Psoas muscle (tissue), 8 donors: ENCODE results near the gene CEP70. TPM values are rescaled to one million over a fixed set of nuclear protein-coding genes. Genes with fewer than 3 reads are reported as not detected.
"Not testable (repeated sequence)": the region's sequence is repeated elsewhere in the genome, so short reads cannot be mapped to it uniquely, and the experiment has no call there.

Experiments
- ATAC-seq, 4 donors: fragments of 200-7000 bp; cut with Tn5 transposase; one replicate each; pipeline ENCODE4 v1.9.1; 2020; ENCODE audit warnings: moderate library complexity in 3 of 4, mild to moderate bottlenecking in 2 of 4
- DNase-seq, 2 donors: peaks; one replicate each; pipeline ENCODE4 v3.0.0-alpha.2; 2020
- H3K27ac ChIP-seq: fragments of 200-600 bp; one replicate; pipeline ENCODE4 v1.8.0; 2022
- H3K27me3 ChIP-seq, 3 donors: fragments of 200-600 bp in 1 of 3; one replicate each; pipeline versions ENCODE4 v1.6.1 to v1.8.0; 2013 to 2022; ENCODE audit warnings: low read length in 2 of 3, mild to moderate bottlenecking in 2 of 3, moderate library complexity in 1 of 3; ENCODE audit not compliant: insufficient read depth in 3 of 3
- H3K36me3 ChIP-seq, 2 donors: fragments of 200-600 bp in 1 of 2; one replicate each; pipeline versions ENCODE4 v1.6.1 to v1.8.0; 2013 to 2022; ENCODE audit warnings: low read depth in 1 of 2, mild to moderate bottlenecking in 1 of 2, moderate library complexity in 1 of 2; ENCODE audit not compliant: insufficient read depth in 1 of 2
- H3K4me1 ChIP-seq: fragments of 200-600 bp; one replicate; pipeline ENCODE4 v1.8.0; 2022
- H3K4me3 ChIP-seq: fragments of 200-600 bp; one replicate; pipeline ENCODE4 v1.8.0; 2022; ENCODE audit warnings: mild to moderate bottlenecking
- H3K9me3 ChIP-seq: fragments of 200-600 bp; one replicate; pipeline ENCODE4 v1.8.0; 2022
- WGBS, 3 donors: extraction: QIAGEN DNeasy Blood & Tissue Kit; methylation state at CpG; one replicate each; pipeline versions ENCODE4 v1.1.6 to v1.1.7; 2013; 5-methylcytosine and 5-hydroxymethylcytosine counted together
- intact Hi-C, 2 donors: fragments of 100-400 bp; cut with DNase I; formaldehyde crosslinking; loops; one replicate each; pipeline versions ENCODE4 v1.11.0 to v1.14.2; 2022
- polyA plus RNA-seq, 3 donors: library from polyadenylated mRNA; stranded (reverse); fragments of 200-250 nt; gene quantifications; one replicate each; pipeline ENCODE4 v1.2.3, GENCODE V29; 2013
- total RNA-seq, 4 donors: library from RNA; stranded (reverse); fragmentation: NEBNext Ultra II Directional in 2 of 4; extraction: Animal tissue kit (Norgen Biotek cat#: 25700) in 2 of 4; gene quantifications; one replicate each; pipeline versions ENCODE4 v1.2.1 to v1.2.4, GENCODE V29; 2021 to 2023
- TF ChIP-seq, protein P1 (sequence below): fragments of 200-600 bp; IDR thresholded peaks from one replicate; pipeline ENCODE4 v1.8.0; 2022; ENCODE audit warnings: antibody characterized with exemption
- donor health status: healthy with polysubstance abuse.
- donor health status: DM: no; HTN: no; CAD: no; lungs with moderate emphysema.
- donor health status: Bipolar disorder and iron deficiency.
- donor health status: healthy.
- donor health status: DM: yes; HTN: yes; CAD: no.
- donor health status: DM: no; HTN: no; CAD: no.
- donor health status: DM: no; HTN: no; CAD: no.
- donor health status: DM: yes; HTN: yes; CAD: no.

CEP70 gene
- total and polyA plus RNA-seq, 7 donors, result 4.1 to 30.4 (median 21.4) TPM

DNA sequence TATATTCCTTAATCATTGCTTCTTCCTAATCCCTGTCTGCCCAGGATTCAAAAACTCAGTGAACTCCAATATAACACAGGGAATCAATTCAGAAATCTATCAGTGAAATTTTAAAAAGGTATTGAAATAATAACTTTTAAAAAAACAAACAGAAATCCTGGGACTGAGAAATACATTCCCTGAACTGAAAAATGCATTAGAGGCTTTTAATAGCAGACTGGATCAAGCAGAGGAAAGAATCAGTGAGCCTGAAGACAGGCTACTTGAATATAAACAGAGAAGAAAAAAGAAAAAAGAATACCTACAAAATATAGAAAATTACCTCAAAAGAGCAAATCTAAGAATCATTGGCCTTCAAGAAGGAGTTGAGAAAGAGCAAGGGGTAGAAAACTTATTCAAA, 54.7 kb downstream of the CEP70 start:
- TF ChIP-seq, protein P1, sequence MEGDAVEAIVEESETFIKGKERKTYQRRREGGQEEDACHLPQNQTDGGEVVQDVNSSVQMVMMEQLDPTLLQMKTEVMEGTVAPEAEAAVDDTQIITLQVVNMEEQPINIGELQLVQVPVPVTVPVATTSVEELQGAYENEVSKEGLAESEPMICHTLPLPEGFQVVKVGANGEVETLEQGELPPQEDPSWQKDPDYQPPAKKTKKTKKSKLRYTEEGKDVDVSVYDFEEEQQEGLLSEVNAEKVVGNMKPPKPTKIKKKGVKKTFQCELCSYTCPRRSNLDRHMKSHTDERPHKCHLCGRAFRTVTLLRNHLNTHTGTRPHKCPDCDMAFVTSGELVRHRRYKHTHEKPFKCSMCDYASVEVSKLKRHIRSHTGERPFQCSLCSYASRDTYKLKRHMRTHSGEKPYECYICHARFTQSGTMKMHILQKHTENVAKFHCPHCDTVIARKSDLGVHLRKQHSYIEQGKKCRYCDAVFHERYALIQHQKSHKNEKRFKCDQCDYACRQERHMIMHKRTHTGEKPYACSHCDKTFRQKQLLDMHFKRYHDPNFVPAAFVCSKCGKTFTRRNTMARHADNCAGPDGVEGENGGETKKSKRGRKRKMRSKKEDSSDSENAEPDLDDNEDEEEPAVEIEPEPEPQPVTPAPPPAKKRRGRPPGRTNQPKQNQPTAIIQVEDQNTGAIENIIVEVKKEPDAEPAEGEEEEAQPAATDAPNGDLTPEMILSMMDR, result no peak
- Histone ChIP-seq H3K27me3 (no peaks in the 10 kb centered on the region), H3K36me3 (peaks cover 0 to 16% of the 10 kb centered on the region in 2 donors), H3K4me1 (no peaks in the 10 kb centered on the region), H3K4me3 (no peak overlapping the region), H3K9me3 (peaks cover 10% of the 10 kb centered on the region), H3K27ac (no peak overlapping the region)
- intact Hi-C loops, result no loop called here
- ATAC-seq (no peak), DNase-seq (no peak)

DNA sequence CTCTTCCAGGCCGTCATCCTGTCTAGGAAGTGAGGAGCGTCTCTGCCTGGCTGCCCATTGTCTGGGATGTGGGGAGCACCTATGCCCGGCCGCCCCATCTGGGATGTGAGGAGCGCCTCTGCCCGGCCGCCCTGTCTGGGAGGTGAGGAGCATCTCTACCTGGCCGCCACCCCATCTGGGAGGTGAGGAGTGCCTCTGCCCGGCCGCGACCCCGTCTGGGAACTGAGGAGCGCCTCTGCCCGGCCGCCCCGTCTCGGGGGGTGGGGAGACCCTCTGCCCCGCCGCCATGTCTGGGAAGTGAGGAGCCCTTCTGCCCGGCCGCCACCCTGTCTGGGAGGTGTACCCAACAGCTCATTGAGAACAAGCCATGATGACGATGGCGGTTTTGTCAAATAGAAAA, 72.6 kb downstream of the CEP70 start:
- H3K27me3 ChIP-seq, H3K4me3 ChIP-seq, DNase-seq, H3K4me1 ChIP-seq, intact Hi-C loops, H3K9me3 ChIP-seq, ATAC-seq, H3K36me3 ChIP-seq, H3K27ac ChIP-seq: not testable (repeated sequence)
- WGBS, 3 donors, result 96 to 98% (median 98%) methylated on average over 23 of the region's 23 CpGs

DNA sequence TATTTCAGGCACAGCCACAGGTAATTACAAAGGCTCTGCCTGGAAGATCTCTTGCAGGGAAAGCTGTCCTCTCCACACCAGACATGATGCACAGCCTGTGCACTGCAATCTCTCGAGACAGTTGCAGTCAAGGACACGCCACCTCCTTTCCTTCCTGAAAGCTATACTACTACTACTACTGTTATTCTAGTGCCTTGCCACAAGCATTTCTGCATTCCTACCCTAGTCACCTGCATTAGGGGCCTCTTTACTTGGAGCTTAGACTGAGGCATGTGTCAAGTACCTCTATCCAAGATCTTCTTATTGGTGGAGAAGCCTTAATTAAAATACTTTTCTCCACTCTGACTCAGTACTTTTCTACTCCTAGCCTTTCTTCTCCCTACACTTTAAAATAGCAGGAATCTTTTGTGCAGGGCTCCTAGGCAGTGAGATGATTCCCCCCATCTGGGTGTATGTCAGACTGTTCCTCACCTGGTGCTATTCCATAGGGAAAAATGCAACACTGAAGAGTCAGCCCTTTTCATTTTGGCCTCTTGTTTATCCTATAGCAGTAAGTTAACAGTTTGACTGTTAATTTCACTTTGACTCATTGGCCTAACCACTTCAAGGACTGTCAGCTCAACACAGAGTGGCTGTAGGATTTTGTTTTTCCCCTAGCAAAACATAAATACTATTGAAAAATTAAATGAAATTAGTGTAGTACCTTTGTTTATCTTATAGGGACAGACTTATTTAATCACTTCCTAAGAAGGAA, 80.8 kb downstream of the CEP70 start:
- no peak overlapping the region for H3K4me3 ChIP-seq
- peaks cover 4 to 11% of the 10 kb centered on the region in 2 donors for H3K36me3 ChIP-seq
- TF ChIP-seq, protein P1, result no peak
- intact Hi-C loops, result no loop called here
- no peak overlapping the region for H3K27ac ChIP-seq
- WGBS, 3 donors, result 59 to 73% (median 66%) methylated on average over 2 of the region's 2 CpGs
- peaks cover 5% of the 10 kb centered on the region for H3K4me1 ChIP-seq
- no peaks in the 10 kb centered on the region for H3K27me3 ChIP-seq
- no peaks in the 10 kb centered on the region for H3K9me3 ChIP-seq
- DNase-seq (no peak), ATAC-seq (peak in 2 of 4 donors; percentile 26 to 66)

DNA sequence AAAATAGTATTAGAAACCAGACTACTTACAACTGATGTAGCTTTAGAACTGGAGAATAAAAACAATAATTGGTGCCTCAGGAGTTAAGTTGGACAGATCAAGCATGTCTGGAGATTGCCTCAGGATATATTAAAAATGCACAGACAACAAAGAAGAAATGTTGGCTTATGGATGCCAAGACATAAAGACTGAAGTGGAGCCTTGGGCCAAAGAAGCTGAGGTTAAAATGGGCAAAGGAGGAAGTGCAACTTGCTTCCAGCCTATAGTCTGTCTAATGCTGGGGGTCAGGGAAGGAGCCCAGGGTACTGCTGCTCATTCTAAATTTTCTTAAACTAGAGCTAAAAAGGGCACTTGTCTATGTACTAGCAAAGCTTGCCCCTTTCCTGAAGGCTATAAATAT, 82.1 kb downstream of the CEP70 start:
- Histone ChIP-seq H3K27me3 (no peaks in the 10 kb centered on the region), H3K4me1 (peaks cover 5% of the 10 kb centered on the region), H3K27ac (no peak overlapping the region), H3K9me3 (no peaks in the 10 kb centered on the region), H3K36me3 (peaks cover 0 to 12% of the 10 kb centered on the region in 2 donors), H3K4me3 (no peak overlapping the region)
- TF ChIP-seq, protein P1, result no peak
- DNase-seq (no peak), ATAC-seq (no peak)
- intact Hi-C loops, result no loop called here

DNA sequence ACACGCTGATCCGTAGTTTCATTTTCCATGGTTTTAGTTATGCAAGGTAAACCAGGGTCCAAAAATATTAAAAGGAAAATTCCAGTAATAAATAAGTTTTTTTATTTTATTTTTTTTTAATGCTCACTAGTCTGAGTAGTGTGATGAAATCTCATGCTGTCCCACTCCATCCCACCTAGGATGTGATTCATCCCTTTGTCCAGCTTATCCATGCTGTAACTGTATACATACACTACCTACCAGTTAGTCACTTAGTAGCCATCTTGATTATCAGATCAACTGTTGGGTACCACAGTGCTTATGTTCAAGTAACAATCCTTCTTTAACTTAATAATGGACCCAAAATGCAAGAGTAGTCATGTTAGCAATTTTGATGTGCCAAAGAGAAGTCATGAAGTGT, 84.5 kb downstream of the CEP70 start:
- DNase-seq (no peak), ATAC-seq (no peak)
- intact Hi-C loops, result no loop called here
- no peak overlapping the region for H3K4me3 ChIP-seq
- no peaks in the 10 kb centered on the region for H3K27me3 ChIP-seq
- H3K36me3 ChIP-seq, result peaks cover 0 to 12% of the 10 kb centered on the region in 2 donors
- 91 to 95% (median 94%) methylated on average over 2 of the region's 2 CpGs for WGBS, 3 donors
- H3K27ac ChIP-seq, result no peak overlapping the region
- TF ChIP-seq, protein P1, result no peak
- H3K4me1 ChIP-seq, result peaks cover 5% of the 10 kb centered on the region
- H3K9me3 ChIP-seq, result no peaks in the 10 kb centered on the region
